Keratinocyte (primary cell): ENCODE measurements around the gene IL23A.
"Not testable (repeated sequence)": the region's sequence is repeated elsewhere in the genome, so short reads cannot be mapped to it uniquely, and the experiment has no call there.

ENCODE experiments used
- CTCF ChIP-seq, 3 experiments: IDR thresholded peaks in 1 of 3; conservative IDR thresholded peaks in 1 of 3; optimal IDR thresholded peaks in 1 of 3; 2 replicates in 2 of 3; 3 replicates in 1 of 3; pipeline versions ENCODE3 to v1.5.1; 2011; ENCODE audit warnings: low read length in 3 of 3, mild to moderate bottlenecking in 3 of 3, moderate library complexity in 2 of 3, control low read depth in 1 of 3, inconsistent platforms in 1 of 3; ENCODE audit not compliant: insufficient read depth in 2 of 3; ENCODE audit errors: extremely low read depth in 1 of 3
- EZH2 ChIP-seq: IDR thresholded peaks from one replicate; pipeline ENCODE4 v1.6.1; 2012; ENCODE audit warnings: inconsistent platforms, mild to moderate bottlenecking, low read length, moderate library complexity

- not testable (repeated sequence) for TF ChIP-seq EZH2; CTCF (optimal IDR thresholded peaks at IDR 0.05 in 1 of 3, IDR thresholded peaks at IDR 0.05 in 1 of 3, conservative IDR thresholded peaks at IDR 0.05 in 1 of 3; ENCODE audit: extremely low read depth in 1 of 3, insufficient read depth in 2 of 3, low read length in 3 of 3)
Observed at GRCh38 chr12:56347255-56347654, 8.6 kb downstream of the IL23A start.
